ENCODE data around the gene QRICH2. TPM values are rescaled to one million over a fixed set of nuclear protein-coding genes. Genes with fewer than 3 reads are reported as not detected.

Gene QRICH2
- total RNA-seq (1 to 10 TPM; 1.3 to 3.1 (median 2.7) TPM), polyA plus RNA-seq (1 to 10 TPM; 2.4 to 2.7 (median 2.5) TPM)
- long read RNA-seq, donor 1, result 0 reads
- long read RNA-seq, donor 2, result 0 reads

- H3K9me3 ChIP-seq, result no peaks in the 10 kb centered on the region
- TF ChIP-seq, protein P1, sequence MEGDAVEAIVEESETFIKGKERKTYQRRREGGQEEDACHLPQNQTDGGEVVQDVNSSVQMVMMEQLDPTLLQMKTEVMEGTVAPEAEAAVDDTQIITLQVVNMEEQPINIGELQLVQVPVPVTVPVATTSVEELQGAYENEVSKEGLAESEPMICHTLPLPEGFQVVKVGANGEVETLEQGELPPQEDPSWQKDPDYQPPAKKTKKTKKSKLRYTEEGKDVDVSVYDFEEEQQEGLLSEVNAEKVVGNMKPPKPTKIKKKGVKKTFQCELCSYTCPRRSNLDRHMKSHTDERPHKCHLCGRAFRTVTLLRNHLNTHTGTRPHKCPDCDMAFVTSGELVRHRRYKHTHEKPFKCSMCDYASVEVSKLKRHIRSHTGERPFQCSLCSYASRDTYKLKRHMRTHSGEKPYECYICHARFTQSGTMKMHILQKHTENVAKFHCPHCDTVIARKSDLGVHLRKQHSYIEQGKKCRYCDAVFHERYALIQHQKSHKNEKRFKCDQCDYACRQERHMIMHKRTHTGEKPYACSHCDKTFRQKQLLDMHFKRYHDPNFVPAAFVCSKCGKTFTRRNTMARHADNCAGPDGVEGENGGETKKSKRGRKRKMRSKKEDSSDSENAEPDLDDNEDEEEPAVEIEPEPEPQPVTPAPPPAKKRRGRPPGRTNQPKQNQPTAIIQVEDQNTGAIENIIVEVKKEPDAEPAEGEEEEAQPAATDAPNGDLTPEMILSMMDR (IDR thresholded peaks at IDR 0.05 in 8 of 11, conservative IDR thresholded peaks at IDR 0.05 in 3 of 11), result no peak
- TF ChIP-seq POLR2AphosphoS5 (IDR thresholded peaks at IDR 0.05) (no peak), POLR2A (IDR thresholded peaks at IDR 0.05) (no peak)
- no peak within 1 kb of the TSS for H3K27ac ChIP-seq
- peaks cover 0 to 57% (median 22%) of the 10 kb centered on the region in 6 donors for H3K36me3 ChIP-seq
- DNase-seq, result peak; percentile 43
- WGBS, 5 donors, result 95 to 98% (median 97%) methylated on average over 14 to 44 of the region's 44 CpGs
- no peaks in the 10 kb centered on the region for H3K27me3 ChIP-seq (replicated peaks in 1 of 7)
- H3K4me1 ChIP-seq, result peaks cover 0 to under 1% (median 0%) of the 10 kb centered on the region in 6 donors
- H3K4me3 ChIP-seq, result no peak within 1 kb of the TSS
- intact Hi-C loops (cut with DNase I; ENCODE audit: low total_unique reads), result loop anchor here (10.0 kb wide), 1 partner anchor 197 kb away; the partner anchor contains the start of gene RHBDF2
These were observed at the start of gene QRICH2 for GRCh38 chr17:76307966-76308338. Gene QRICH2 (minus strand): TSS chr17:76308276. CDS start chr17:76307998, 278 bp downstream.

DNA sequence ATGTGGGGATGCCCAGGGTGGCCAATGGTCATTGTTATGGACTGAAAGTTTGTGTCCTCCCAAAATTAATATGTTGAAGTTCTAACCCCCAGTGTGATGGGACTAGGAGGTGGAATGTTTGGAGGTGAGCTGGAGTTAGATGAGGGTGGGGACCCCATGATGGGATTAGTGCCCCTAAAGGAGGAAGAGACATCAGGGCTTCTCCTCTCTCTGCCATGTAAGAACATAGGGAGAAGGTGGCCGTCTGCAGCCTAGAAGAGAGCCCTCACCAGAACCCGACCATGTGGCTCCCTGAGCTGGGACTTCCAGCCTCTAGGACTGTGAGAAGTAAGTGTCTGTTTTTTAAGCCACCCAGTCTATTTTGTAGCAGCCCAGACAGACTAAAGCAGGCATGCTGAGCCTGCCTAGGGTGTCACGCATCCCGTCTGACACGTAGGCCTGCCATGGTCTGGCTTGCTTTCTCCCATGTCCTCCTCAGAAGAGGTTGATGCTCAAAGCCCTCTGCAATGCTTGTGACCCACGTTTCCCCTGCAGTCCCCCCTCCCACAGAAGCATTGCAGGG is 49.6 kb upstream of the QRICH2 start:
- DNase-seq, result no peak
- intact Hi-C loops (cut with DNase I; ENCODE audit: low total_unique reads), result no loop called here
- 74 to 88% (median 83%) methylated on average over 6 of the region's 6 CpGs for WGBS, 5 donors
- Histone ChIP-seq H3K9me3 (no peaks in the 10 kb centered on the region), H3K27ac (no peak overlapping the region), H3K36me3 (no peaks in the 10 kb centered on the region), H3K4me1 (peaks cover 6 to 32% (median 21%) of the 10 kb centered on the region in 6 donors), H3K4me3 (no peak overlapping the region), H3K27me3 (replicated peaks in 1 of 7) (no peaks in the 10 kb centered on the region)
- TF ChIP-seq, protein P1 (IDR thresholded peaks at IDR 0.05 in 8 of 11, conservative IDR thresholded peaks at IDR 0.05 in 3 of 11), result no peak
- TF ChIP-seq POLR2A (IDR thresholded peaks at IDR 0.05), result no peak
- TF ChIP-seq POLR2AphosphoS5 (IDR thresholded peaks at IDR 0.05), result no peak

- no peak for DNase-seq
- no peak overlapping the region for H3K4me3 ChIP-seq
- WGBS, 5 donors, result 72 to 83% (median 73%) methylated on average over 12 of the region's 12 CpGs
- H3K36me3 ChIP-seq, result no peaks in the 10 kb centered on the region
- peaks cover 6 to 33% (median 21%) of the 10 kb centered on the region in 6 donors for H3K4me1 ChIP-seq
- no peaks in the 10 kb centered on the region for H3K9me3 ChIP-seq
- H3K27ac ChIP-seq, result no peak overlapping the region
- intact Hi-C loops (cut with DNase I; ENCODE audit: low total_unique reads), result no loop called here
- no peaks in the 10 kb centered on the region for H3K27me3 ChIP-seq (replicated peaks in 1 of 7)
- TF ChIP-seq, protein P1 (IDR thresholded peaks at IDR 0.05 in 8 of 11, conservative IDR thresholded peaks at IDR 0.05 in 3 of 11), result no peak
- TF ChIP-seq POLR2A (IDR thresholded peaks at IDR 0.05), result no peak
- no peak for TF ChIP-seq POLR2AphosphoS5 (IDR thresholded peaks at IDR 0.05)
These were observed 48.9 kb upstream of the QRICH2 start for GRCh38 chr17:76356803-76357456.

GRCh38 chr17:76354747-76355310 is 46.8 kb upstream of the QRICH2 start:
- DNase-seq, result no peak
- TF ChIP-seq POLR2AphosphoS5 (IDR thresholded peaks at IDR 0.05) (no peak), POLR2A (IDR thresholded peaks at IDR 0.05) (no peak)
- TF ChIP-seq, protein P1 (IDR thresholded peaks at IDR 0.05 in 8 of 11, conservative IDR thresholded peaks at IDR 0.05 in 3 of 11), result no peak
- no peaks in the 10 kb centered on the region for H3K9me3 ChIP-seq
- H3K27me3 ChIP-seq (replicated peaks in 1 of 7), result no peaks in the 10 kb centered on the region
- no peaks in the 10 kb centered on the region for H3K36me3 ChIP-seq
- intact Hi-C loops (cut with DNase I; ENCODE audit: low total_unique reads), result no loop called here
- H3K27ac ChIP-seq, result no peak overlapping the region
- 57 to 63% (median 62%) methylated on average over 13 of the region's 13 CpGs for WGBS, 5 donors
- H3K4me1 ChIP-seq, result peaks cover 6 to 35% (median 17%) of the 10 kb centered on the region in 6 donors
- H3K4me3 ChIP-seq, result peak overlapping the region in 5 of 8 donors; percentile 83 to 92 (median 90)

All from spleen (tissue), 13 donors.